NCI-H2029 treated with DMSO at 0.1 percent for 48 hours (cell line): Measurements from ENCODE around the gene MKKS.
"Not testable (repeated sequence)": the region's sequence is repeated elsewhere in the genome, so short reads cannot be mapped to it uniquely, and the experiment has no call there.

ENCODE experiments used
- DNase-seq: peaks from one replicate; lab custom pipeline; 2025; lab: John Stamatoyannopoulos, UW

The MKKS gene

GRCh38 chr20:10412591-10413408 lies 21.2 kb downstream of the MKKS start:
- no peak for DNase-seq

- no peak for DNase-seq
Observed at GRCh38 chr20:10411673-10412072, 22.3 kb downstream of the MKKS start.

- DNase-seq, result no peak
Observed at GRCh38 chr20:10408108-10408813, 25.8 kb downstream of the MKKS start.

GRCh38 chr20:10404959-10405530 lies 29.0 kb downstream of the MKKS start:
- DNase-seq, result no peak

- no peak for DNase-seq
Observed at GRCh38 chr20:10404023-10404628, 29.9 kb downstream of the MKKS start.

- DNase-seq, result no peak
Observed at GRCh38 chr20:10402938-10403608, 30.9 kb downstream of the MKKS start.

- no peak for DNase-seq
Observed at GRCh38 chr20:10398834-10399369, 35.1 kb downstream of the MKKS start.

- DNase-seq, result not testable (repeated sequence)
Observed at GRCh38 chr20:10394752-10395151, 39.3 kb downstream of the MKKS start.

GRCh38 chr20:10390709-10391108 lies 43.3 kb downstream of the MKKS start:
- DNase-seq, result no peak

- no peak for DNase-seq
Observed at GRCh38 chr20:10388597-10388996, 45.4 kb downstream of the MKKS start.

- no peak for DNase-seq
Observed at GRCh38 chr20:10387686-10388085, 46.3 kb downstream of the MKKS start.

GRCh38 chr20:10385850-10386544 lies 48.0 kb downstream of the MKKS start:
- DNase-seq, result no peak

- no peak for DNase-seq
Observed at GRCh38 chr20:10381477-10381876, 52.5 kb downstream of the MKKS start.

GRCh38 chr20:10379761-10380160 lies 54.3 kb downstream of the MKKS start:
- DNase-seq, result no peak

GRCh38 chr20:10376270-10377075 lies 57.5 kb downstream of the MKKS start:
- DNase-seq, result no peak

GRCh38 chr20:10375191-10375590 lies 58.8 kb downstream of the MKKS start:
- no peak for DNase-seq

GRCh38 chr20:10374036-10374435 lies 60.0 kb downstream of the MKKS start:
- no peak for DNase-seq

- DNase-seq, result no peak
Observed at GRCh38 chr20:10371467-10371866, 62.6 kb downstream of the MKKS start.

GRCh38 chr20:10370091-10370887 lies 63.7 kb downstream of the MKKS start:
- no peak for DNase-seq

GRCh38 chr20:10369723-10370090 lies 64.3 kb downstream of the MKKS start:
- DNase-seq, result no peak
